Stimulated activated CD4-positive, alpha-beta T cell treated with anti-CD3 and anti-CD28 coated beads, Interleukin-15, amount 100 ng/mL, for 48 hours (primary cell): ENCODE results near the gene KTI12.
A peak's percentile ranks its signal among the peaks of the same experiment; 100 is the strongest.
"Not testable (repeated sequence)": the region's sequence is repeated elsewhere in the genome, so short reads cannot be mapped to it uniquely, and the experiment has no call there.

ENCODE experiments used
- DNase-seq, 2 donors: peaks; one replicate each; pipeline ENCODE4 v3.0.0-alpha.2; 2020; ENCODE audit warnings: low read depth in 2 of 2

Gene KTI12

DNA sequence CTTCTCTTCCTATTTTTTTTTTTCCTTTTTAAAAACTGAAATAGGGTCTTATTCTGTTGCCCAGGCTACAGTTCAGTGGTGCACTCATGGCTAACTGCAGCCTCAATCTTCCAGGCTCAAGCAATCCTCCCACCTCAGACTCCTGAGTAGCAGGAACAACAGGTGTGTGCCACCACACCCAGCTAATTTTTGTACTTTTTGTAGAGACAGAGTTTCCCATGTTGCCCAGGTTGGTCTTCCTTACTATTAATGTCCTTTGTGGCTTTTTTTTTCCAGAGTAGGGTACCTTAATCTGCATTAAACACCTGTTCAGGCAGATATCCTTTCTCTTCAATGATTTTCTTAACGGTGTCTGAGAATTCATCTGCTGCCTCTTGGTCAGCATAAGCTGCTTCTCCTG is 4.3 kb upstream of the KTI12 start:
- no peak for DNase-seq

DNA sequence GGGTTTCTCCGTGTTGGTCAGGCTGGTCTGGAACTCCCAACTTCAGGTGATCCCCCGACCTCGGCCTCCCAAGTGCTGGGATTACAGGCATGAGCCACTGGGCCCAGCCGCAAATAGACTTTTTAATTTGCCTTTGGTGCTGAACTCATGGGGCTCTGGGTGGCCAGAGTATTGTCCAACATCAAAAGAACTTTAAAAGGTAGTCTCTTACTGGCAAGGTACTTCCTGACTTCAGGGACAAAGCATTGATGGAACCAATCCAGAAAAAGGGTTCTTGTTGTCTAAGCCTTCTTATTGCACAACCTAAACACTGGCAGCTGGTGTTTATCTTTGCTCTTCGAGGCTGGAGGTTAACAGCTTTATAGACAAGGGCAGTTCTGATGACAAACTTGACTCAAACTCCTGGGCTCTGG is 3.8 kb upstream of the KTI12 start:
- DNase-seq: no peak

DNA sequence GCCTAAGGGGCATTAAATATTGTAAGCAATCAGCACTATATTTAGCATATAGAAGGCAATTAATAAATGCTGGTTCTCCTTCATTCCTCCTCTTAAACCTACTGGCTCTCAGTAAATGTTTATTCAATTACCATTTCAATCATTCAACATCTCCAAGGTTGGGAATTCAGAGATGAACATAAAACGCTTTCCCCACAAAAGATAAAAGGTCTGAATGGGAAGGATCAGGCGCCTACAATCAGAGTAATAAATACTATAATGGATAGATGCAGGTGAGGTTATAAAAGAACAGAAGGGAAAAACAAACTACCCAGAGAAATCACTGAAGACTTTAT is 407 bp upstream of the KTI12 start:
- DNase-seq: no peak

DNA sequence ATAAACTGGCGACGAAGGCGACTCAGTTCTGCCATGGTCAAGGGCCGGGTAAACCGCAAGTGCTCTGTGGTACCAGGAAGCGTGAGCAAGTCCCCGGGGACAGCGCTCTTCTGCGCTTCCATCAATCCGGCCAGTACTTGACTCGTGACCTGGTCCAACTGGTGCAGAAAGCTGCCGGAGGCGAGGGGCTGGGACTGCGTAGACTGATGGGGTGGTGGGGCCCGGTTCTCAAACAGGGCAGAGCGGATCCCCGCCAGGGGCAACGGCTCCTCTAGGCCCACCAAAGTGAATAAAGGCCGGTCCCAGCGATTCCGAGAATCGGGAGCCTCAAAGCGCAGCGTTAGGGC is 852 bp downstream of the KTI12 start:
- no peak for DNase-seq

DNA sequence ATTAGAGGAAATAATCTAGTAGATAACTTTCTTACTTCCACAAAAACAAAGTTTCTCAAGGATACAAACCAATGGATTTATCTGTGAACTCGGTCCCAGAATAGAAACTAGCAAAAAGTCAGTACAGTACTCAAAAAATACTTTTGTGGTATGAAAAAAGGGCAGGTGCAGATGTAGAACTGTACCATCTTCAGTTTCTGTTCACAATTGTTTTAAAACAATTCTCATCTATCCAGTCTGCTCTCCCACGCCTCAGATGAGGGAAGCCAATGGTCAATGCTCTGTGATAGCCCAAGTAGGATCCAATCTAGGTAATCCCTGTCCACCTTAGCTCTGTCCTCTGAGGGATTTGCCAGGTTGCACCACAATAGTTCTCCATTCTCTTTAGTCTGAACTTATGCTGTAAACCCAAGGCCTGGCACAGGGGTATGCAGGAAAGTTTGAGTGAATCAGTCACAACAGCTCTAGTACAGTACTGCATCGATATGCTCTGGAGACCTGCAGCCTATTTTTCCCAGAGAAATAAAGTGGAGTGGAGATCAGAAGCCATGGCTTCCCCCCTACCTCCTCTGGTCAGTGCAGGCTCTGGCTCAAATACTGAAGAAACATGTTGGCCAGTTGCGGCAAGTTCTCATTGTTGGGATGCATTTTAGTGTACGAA is 1.4 kb downstream of the KTI12 start:
- no peak for DNase-seq

DNA sequence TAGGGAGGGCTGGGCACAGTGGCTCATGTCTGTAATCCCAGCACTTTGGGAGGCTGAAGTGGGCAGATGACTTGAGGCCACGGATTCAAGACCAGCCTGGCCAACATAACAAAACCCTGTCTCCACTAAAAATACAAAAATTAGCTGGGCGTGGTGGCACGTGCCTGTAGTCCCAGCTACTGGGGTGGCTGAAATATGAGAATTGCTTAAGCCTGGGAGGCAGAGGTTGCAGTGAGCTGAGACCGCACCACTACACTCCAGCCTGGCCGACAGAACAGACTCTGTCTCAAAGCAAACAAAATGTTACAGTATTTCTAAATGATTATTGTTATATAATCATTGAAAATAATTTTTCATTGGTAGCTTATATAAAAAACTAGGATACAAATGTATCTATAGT is 4.8 kb downstream of the KTI12 start:
- not testable (repeated sequence) for DNase-seq

DNA sequence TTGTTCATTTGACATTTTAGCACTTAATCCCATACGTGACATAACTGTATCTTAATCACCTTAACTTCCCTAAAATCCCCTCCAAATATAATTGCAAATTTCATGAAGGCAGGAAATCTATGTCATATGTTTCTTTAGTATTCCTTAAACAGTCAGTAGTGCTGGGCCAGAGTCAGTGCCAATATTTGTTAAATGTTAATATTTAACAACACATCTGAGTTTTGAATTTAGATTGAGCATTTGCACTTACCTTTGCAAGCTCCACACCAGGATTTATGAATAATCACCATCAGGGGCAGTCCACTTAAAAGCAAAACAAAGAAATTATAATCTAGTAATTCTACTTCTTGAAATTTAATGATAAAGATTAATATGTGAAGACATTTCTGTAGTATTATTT is 5.3 kb downstream of the KTI12 start:
- no peak for DNase-seq

DNA sequence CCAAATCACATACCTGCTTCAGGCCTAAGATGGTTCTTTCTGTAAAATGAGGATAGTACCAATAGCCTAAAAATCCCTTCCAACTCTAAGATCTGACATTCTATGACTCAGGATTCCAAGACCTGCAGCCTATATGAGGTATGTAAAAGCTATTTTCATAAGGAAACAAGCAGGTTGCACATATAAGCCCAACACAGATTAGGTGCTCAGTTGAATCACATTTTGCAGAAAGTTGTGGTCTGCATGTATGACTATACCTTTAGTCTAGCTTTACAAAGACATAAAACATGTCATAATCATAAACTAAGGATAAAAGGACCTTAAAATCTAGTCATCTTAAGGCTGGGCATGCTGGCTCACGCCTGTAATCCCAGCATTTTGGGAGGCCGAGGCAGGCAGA is 7.3 kb downstream of the KTI12 start:
- no peak for DNase-seq

DNA sequence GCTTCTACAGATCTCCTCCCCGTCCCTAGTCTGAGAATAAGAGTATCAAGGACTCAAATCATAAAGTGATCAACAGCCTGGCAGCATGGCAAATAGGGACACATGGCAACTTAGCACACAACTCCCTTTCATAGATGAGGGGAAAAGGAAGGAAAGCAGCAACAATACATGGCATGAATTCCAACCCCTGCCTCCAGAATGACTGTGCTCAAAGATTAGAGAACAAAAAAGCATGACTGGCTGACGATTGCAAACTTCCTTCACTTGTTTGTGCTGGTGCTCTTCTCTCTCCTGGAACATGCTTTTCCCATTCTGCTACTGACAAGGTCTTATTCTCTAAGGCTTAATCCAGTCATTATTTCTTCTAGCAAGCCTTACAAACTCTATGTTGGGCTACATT is 11.5 kb downstream of the KTI12 start:
- DNase-seq: no peak

DNA sequence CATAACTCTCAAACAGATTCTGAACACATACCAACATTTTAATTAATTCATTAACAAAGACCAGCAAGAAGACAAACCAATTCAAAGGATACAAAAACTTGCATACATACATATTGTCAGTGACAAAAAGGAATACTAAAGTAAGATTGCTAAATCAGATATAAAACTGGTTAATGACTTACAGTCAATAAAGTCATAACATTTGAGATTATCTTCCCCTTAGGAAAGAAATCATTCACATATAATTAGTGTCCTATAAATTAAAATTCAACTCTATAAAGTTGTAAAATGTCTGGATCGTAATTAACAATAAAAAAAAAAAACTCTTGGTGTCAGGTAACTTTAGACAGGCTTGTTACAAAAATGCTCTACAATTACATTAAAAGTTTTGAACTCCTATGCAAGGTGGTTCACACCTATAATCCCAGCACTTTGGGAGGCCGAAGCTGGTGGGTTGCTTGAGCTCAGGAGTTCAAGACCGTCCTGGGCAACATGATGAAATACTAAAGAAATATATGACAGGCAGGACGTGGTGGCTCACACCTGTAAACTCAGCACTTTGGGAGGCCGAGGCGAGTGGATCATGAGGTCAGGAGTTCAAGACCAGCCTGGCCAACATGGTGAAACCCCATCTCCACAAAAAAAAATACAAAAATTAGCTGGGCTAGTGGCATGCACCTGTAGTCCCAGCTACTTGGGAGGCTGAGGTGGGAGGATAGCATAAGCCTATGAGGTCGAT is 25.4 kb downstream of the KTI12 start:
- no peak for DNase-seq

DNA sequence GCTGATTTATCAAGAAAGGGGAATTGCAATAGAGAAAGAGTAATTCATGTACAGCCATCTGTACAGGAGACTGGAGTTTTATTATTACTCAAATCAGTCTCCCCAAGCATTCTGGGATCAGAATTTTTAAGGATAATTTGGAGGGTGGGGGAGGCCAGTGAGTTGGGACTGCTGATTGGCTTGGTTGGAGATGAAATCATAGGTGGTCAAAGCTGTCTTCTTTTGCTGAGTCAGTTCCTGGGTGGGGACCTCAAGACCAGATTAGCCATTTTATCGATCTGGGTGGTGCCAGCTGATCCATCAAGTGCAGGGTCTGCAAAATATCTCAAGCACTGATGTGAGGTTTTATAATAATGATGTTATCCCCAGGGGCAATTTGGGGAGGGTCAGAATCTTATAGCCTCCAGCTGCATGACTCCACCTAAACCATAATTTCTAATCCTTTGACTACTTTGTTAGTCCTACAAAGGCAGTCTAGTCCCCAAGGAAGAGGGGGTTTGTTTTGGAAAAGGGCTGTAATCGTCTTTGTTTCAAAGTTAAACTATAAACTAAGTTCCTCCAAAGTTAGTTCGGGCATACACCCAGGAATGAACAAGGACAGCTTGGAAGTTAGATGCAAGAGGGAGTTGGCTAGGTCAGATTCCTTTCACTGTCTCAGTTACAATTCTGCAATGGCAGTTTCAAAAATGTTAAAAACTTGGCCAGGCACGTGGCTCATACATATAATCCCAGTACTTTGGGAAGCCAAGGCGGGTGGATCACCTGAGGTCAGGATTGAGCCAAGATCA is 26.2 kb downstream of the KTI12 start:
- no peak for DNase-seq

DNA sequence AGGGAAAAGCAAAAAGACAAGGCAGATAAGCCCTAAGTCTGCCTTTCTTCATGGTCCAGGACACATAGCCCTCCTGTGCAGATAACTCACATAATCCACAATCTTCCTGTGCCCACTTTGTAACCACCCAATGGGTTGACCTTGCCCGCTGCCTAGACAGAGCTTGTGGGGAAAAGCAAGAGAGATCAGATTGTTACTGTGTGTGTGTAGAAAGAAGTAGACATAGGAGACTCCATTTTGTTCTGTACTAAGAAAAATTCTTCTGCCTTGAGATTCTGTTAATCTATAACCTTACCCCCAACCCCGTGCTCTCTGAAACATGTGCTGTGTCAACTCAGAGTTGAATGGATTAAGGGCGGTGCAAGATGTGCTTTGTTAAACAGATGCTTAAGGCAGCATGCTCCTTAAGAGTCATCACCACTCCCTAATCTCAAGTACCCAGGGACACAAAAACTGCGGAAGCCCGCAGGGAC is 27.5 kb downstream of the KTI12 start:
- DNase-seq: not testable (repeated sequence)

DNA sequence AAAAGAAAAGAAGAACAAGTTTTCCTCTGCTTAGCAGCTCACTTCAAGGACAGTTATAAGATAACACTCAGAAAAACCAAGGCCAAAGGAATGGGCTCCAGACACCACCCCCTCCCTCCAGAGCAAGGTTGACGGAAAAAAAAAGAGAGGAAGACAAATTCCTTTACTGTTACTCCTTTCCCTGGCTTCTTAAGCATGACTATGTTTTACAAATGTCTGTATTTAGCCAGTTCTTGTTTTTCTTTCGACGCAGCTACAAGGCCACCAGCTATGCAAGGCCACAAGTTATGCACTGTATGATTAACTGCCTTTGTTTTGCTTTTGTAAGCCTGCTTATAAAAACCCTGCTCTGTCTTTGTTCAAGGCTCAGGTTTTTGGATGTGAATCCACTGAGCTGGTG is 28.1 kb downstream of the KTI12 start:
- DNase-seq: not testable (repeated sequence)

DNA sequence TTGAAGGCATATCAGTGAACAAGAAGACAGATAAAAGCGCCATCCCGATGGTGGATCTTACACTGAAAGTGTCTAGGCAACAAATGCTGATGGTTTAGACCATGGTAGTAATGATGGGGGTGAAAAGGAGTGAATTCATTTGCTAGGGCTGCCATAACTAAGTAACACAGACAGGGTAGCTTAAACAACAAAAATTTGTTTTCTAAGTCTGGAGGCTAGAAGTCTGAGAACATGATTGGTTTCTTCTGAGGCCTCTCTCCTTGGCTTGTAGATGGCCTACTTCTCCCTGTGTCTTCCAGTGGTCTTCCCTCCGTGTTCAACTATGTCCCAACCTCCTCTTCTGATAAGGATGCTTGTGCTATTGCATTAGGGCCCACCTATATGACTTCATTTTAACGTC is 29.7 kb downstream of the KTI12 start:
- no peak for DNase-seq

DNA sequence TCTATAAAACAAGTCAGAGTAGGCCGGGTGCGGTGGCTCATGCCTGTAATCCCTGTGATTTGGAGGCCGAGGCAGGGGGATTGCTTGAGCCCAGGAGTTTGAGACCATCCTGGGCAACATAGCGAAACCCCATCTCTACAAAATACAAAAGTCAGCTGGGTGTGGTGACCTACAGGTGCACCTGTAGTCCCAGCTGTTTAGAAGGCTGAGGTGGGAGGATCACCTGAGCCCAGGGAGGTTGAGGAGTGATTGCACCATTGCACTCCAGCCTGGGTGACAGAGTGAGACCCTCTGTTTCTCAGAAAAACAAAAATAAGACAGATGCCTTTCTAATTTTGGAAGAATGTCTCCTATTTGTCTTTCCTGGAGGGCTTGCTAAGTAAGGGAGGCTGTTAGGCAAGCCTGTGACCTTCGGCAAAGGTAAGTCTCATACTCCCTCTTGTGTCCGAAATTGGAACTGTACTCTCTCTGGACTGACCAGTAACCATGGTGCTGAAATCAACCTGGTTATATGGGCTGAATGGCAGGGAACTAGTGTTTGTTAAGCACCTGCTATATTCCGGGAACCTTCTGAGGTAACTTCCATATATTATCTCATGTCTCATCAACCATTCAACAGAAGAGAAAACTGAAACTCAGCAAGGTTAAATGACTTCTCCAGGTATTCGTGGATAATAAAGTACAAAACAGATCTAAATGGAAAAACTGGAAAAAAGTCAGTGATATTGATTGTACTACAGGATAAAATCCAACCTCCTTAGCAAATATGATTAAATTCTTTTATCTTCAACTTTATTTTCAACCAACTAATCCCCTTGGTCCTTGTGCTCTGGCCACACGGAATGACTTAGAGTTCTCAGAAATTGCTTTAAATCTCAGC is 31.3 kb downstream of the KTI12 start:
- DNase-seq: peak in 1 of 2 donors; percentile 49

DNA sequence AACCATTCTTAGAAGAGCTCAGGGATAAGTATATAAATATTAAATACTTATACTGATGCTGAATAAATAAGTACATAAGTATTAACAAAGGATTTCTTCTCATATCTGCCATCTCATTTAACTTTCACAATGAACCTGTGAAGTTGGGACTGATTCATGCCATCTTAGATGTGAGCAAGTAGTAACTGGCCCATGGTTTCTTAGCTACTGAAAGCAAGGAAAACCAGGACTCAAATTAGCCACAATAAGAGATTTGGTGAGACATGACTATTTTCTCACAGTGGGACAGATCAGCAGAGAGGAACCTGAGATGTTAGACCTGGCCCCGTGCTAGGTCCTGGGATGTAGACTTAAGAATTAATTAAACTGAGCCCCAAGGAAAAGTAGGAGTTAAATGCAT is 34.9 kb downstream of the KTI12 start:
- no peak for DNase-seq

DNA sequence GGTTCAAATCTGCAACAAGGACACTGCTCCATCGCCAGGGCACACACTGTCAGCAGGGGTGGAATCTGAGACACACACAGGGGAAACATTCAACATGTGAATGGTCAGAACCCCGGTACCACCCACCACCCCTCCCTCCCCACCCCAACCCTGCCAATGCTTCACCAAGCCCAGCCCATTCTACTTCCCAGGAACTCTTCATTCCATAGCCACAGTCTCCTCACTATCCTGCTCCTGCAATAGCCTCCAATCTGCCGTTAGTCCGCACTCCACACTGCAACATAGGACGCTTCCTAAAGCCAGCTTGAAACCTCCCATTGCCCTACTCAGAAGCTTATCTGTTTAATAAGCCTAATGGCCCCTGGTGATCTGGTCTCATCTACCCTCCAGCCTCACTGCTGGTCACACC is 35.6 kb downstream of the KTI12 start:
- DNase-seq: no peak

DNA sequence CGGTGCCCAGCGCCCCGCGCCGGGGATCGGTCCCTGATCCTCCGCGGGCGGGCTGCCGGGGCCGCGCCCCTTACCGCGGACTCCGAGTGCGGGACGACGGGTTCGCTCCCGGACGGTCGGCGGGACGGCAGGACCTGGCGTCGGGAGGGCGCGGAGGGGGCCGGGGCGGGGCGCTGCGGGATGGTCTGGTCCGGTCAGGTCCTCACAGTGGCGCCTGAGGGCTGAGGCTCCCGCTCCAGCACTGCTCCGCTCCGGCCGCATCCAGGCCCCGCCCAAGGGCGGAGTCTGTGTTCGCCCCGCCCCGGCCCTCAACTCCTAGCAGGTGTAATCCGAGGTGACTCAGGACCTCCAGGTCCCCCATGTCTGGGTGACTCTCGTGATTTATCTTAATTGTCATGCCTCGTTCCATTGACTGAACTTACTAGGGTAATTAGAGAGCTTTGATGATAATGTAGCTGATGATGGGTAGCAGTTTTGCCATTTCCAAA is 43.1 kb downstream of the KTI12 start, which contains the start of gene RAB3B:
Gene RAB3B (minus strand): TSS at position 223 of the 488 bp plus-strand sequence. CDS start 13,583 bp downstream, outside the sequence.
- DNase-seq: peak; percentile 58 to 79

DNA sequence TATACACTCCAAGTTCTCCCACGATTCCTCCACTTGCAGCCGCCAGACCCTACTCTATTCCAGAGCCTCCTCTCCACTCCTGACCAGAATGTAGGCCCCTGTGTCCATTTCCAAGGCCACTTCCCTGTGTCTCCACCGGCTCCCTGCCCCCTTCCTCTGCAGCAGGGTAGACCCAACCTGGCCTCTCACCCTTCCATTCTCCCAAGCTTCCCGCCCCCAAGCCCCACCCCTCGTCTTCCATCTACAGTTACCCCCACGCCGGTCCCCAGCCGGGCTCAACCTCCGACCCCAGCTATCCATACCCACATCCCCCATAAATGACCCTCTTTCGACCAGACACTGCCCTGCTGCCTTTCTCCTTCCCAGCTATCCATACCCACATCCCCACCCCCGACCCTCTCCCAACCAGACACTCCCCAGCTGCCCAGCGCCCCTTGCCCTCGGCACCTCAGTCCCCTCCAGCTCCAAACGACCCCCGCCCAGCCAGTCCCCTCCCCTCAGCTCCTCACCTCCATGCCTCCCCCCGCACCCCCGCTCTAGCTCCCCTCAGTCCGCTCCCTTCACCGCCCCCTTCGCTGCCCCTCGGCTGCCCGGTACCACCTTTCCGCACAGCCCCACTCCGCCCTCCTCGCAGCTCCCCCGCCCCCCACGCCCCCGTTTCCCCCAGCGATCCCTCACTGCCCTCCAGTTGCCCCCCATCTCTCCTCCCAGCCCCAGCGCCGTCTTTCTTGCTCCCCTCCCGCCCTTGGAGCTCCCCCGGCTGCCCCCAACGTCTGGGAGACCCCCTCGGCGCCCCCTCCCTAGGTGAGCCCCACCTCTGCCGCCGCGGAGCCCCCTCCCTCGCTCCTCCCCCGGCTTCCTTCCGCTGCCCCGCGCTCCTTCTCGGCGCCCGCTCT is 43.8 kb downstream of the KTI12 start:
- no peak for DNase-seq

DNA sequence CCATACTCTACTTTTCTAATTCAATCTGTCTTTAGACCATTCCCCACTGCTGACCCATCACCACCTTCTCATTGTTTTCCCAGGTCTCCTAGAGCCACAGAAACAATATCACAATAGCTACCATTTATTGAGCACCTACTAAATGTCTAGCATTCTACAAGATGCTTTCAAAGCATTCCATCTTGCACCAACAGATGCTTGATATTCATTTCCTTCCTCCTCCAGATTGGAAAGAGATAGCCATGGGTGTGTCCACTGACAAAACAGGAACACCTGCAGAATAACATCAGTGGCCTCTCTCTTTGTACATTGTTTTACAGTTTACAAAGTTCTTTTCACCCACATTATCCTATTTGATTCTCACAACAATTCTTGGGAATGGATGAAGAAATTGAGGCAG is 45.4 kb downstream of the KTI12 start:
- no peak for DNase-seq

DNA sequence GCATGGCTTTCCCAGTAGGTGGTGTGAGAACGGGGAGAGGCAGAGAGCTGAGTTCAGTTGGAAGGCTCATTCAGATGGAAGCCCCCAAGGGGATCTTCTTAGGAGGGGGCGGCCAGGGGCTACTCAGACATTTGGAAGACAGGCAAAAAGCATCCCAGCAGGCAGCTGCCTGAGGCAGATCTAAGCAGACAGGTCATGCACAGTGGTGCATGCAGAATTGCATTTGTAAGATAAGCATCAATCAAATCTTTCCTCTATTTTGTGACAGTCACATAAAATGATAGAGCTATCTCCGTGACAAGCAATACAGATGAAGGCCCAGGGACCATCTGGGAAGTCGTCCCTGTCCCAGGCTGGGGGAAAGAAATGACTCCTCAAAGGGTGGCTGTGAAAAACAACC is 46.9 kb downstream of the KTI12 start:
- DNase-seq: no peak
